HepG2 (cell line): ENCODE measurements around the gene MCM3AP. TPM values are rescaled to one million over a fixed set of nuclear protein-coding genes. Genes with fewer than 3 reads are reported as not detected.

Experiments used
- ATF7 ChIP-seq, 2 experiments: fragments of 450-650 bp in 1 of 2; sonication (generic) in 1 of 2; formaldehyde crosslinking in 1 of 2; IDR thresholded peaks; 2 replicates each; pipeline versions ENCODE4 v1.4.0 to v1.6.1; 2016 to 2020; ENCODE audit warnings: antibody characterized with exemption in 1 of 2, mild to moderate bottlenecking in 1 of 2, missing genetic modification reagents in 1 of 2
- ATRX ChIP-seq: sonication (generic); formaldehyde crosslinking; IDR thresholded peaks from 2 replicates; pipeline ENCODE4 v1.4.0; 2020; ENCODE audit warnings: missing genetic modification reagents, borderline replicate concordance
- BRCA1 ChIP-seq: sonication (generic); formaldehyde crosslinking; IDR thresholded peaks from 2 replicates; pipeline ENCODE4 v1.4.0; 2020; ENCODE audit warnings: missing genetic modification reagents
- CENPBD1 ChIP-seq: sonication (generic); formaldehyde crosslinking; IDR thresholded peaks from 2 replicates; pipeline ENCODE4 v1.8.0; 2022; ENCODE audit warnings: missing genetic modification reagents, low read depth, mild to moderate bottlenecking, borderline replicate concordance
- CHCHD3 ChIP-seq: sonication (generic); formaldehyde crosslinking; IDR thresholded peaks from 2 replicates; pipeline ENCODE4 v1.8.0; 2022; ENCODE audit warnings: mild to moderate bottlenecking, missing genetic modification reagents, moderate library complexity
- CHD4 ChIP-seq: fragments of 200-600 bp; sonication (generic); IDR thresholded peaks from 2 replicates; pipeline ENCODE4 v1.7.0; 2017; ENCODE audit warnings: mild to moderate bottlenecking, low read length, borderline replicate concordance
- EHMT2 ChIP-seq: fragments of 200-600 bp; sonication (generic); IDR thresholded peaks from 2 replicates; pipeline ENCODE4 v1.7.0; 2017; ENCODE audit warnings: antibody characterized with exemption, low read depth, low read length, borderline replicate concordance
- KAT8 ChIP-seq: IDR thresholded peaks from 2 replicates; pipeline ENCODE4 v1.6.1; 2016; ENCODE audit warnings: missing genetic modification reagents, missing compliant biosample characterization
- MED1 ChIP-seq: sonication (generic); formaldehyde crosslinking; IDR thresholded peaks from 2 replicates; pipeline ENCODE4 v1.4.0; 2020; ENCODE audit warnings: missing genetic modification reagents
- MYNN ChIP-seq: sonication (generic); formaldehyde crosslinking; IDR thresholded peaks from 2 replicates; pipeline ENCODE4 v1.4.0; 2020; ENCODE audit warnings: mild to moderate bottlenecking, low read depth, missing genetic modification reagents
- NCOR1 ChIP-seq: fragments of 200-600 bp; sonication (generic); IDR thresholded peaks from 2 replicates; pipeline ENCODE4 v1.7.0; 2017; ENCODE audit warnings: antibody characterized with exemption, low read length, borderline replicate concordance
- NPAS2 ChIP-seq: sonication (generic); formaldehyde crosslinking; IDR thresholded peaks from 2 replicates; pipeline ENCODE4 v1.8.0; 2022; ENCODE audit warnings: mild to moderate bottlenecking, missing genetic modification reagents, borderline replicate concordance
- NR2F2 ChIP-seq: IDR thresholded peaks from 2 replicates; pipeline ENCODE4 v1.6.1; 2012; ENCODE audit warnings: low read depth, inconsistent platforms, borderline replicate concordance
- PREB ChIP-seq: sonication (generic); formaldehyde crosslinking; IDR thresholded peaks from 2 replicates; pipeline ENCODE4 v1.4.0; 2020; ENCODE audit warnings: missing genetic modification reagents
- PTBP1 ChIP-seq: fragments of 200-400 bp; formaldehyde crosslinking; IDR thresholded peaks from 2 replicates; pipeline ENCODE4 v1.6.1; 2018; ENCODE audit warnings: low read length, low read depth; ENCODE audit not compliant: poor library complexity, severe bottlenecking
- SAP130 ChIP-seq: IDR thresholded peaks from 2 replicates; pipeline ENCODE4 v1.6.1; 2016; ENCODE audit warnings: low read depth
- SCMH1 ChIP-seq: sonication (generic); formaldehyde crosslinking; IDR thresholded peaks from 2 replicates; pipeline ENCODE4 v1.9.0; 2021; ENCODE audit warnings: missing genetic modification reagents, mild to moderate bottlenecking, borderline replicate concordance
- SOX6 ChIP-seq, 2 experiments: fragments of 450-650 bp in 1 of 2; sonication (generic) in 1 of 2; formaldehyde crosslinking in 1 of 2; IDR thresholded peaks; 2 replicates each; pipeline versions ENCODE4 v1.4.0 to v1.6.1; 2017 to 2020; ENCODE audit warnings: antibody characterized with exemption in 1 of 2, mild to moderate bottlenecking in 1 of 2, missing genetic modification reagents in 1 of 2
- YEATS4 ChIP-seq: sonication (generic); formaldehyde crosslinking; IDR thresholded peaks from 2 replicates; pipeline ENCODE4 v1.4.0; 2020; ENCODE audit warnings: missing genetic modification reagents, borderline replicate concordance
- ZBTB3 ChIP-seq: sonication (generic); formaldehyde crosslinking; IDR thresholded peaks from 2 replicates; pipeline ENCODE4 v1.4.0; 2020; ENCODE audit warnings: low read depth, mild to moderate bottlenecking, moderate library complexity, missing genetic modification reagents, borderline replicate concordance
- ZFP82 ChIP-seq: sonication (generic); formaldehyde crosslinking; IDR thresholded peaks from 2 replicates; pipeline ENCODE4 v1.5.1; 2020; ENCODE audit warnings: mild to moderate bottlenecking, missing genetic modification reagents, borderline replicate concordance
- ZFP90 ChIP-seq: sonication (generic); formaldehyde crosslinking; IDR thresholded peaks from 2 replicates; pipeline ENCODE4 v1.8.0; 2022; ENCODE audit warnings: missing genetic modification reagents, mild to moderate bottlenecking, inconsistent platforms, borderline replicate concordance
- ZNF281 ChIP-seq: sonication (generic); formaldehyde crosslinking; IDR thresholded peaks from 2 replicates; pipeline ENCODE4 v1.4.0; 2020; ENCODE audit warnings: missing genetic modification reagents, borderline replicate concordance
- ZNF709 ChIP-seq: sonication (generic); formaldehyde crosslinking; IDR thresholded peaks from 2 replicates; pipeline ENCODE4 v1.5.0; 2020; ENCODE audit warnings: mild to moderate bottlenecking, missing genetic modification reagents
- ZNF720 ChIP-seq: sonication (generic); formaldehyde crosslinking; IDR thresholded peaks from 2 replicates; pipeline ENCODE4 v1.4.0; 2020; ENCODE audit warnings: missing genetic modification reagents
- ZNF780A ChIP-seq: sonication (generic); formaldehyde crosslinking; IDR thresholded peaks from 2 replicates; pipeline ENCODE4 v1.8.0; 2022; ENCODE audit warnings: mild to moderate bottlenecking, missing genetic modification reagents, moderate library complexity
- polyA plus RNA-seq, 8 experiments: library from polyadenylated mRNA; depleted of rRNA in 3 of 8; stranded (reverse) in 7 of 8; unstranded in 1 of 8; fragments of >200 nt; fragmentation: Illumina TruSeq in 4 of 8; extraction: Trizol in 4 of 8; gene quantifications; 2 replicates each; pipeline versions ENCODE4 v1.2.1 to v1.2.3, GENCODE V29; 2011 to 2016; ENCODE audit warnings: low read depth in 4 of 8, missing spikeins in 1 of 8, mixed read lengths in 1 of 8; ENCODE audit not compliant: insufficient read depth in 1 of 8
- total RNA-seq, 5 experiments: library from RNA; depleted of rRNA; stranded (reverse); fragments of >200 nt; fragmentation: Illumina TruSeq; extraction: Trizol; gene quantifications; 2 replicates each; pipeline ENCODE4 v1.2.3, GENCODE V29; 2016; ENCODE audit warnings: low read depth in 1 of 5

MCM3AP gene
- total and polyA plus RNA-seq, 2 of the 13 experiments (the other 11 are each of a cell fraction or from before 2014, with no cell fraction given), result 27.0 to 54.7 TPM

GRCh38 chr21:46188226-46189212 is 96.9 kb downstream of the MCM3AP start (continued):
- TF ChIP-seq CHCHD3 (no peak), ZNF281 (no peak), BRCA1 (CRISPR knock-in tag) (no peak), CHD4 (no peak), MYNN (CRISPR knock-in tag) (no peak), ATRX (CRISPR knock-in tag) (no peak), PREB (CRISPR knock-in tag) (no peak), ZFP82 (no peak), MED1 (CRISPR knock-in tag) (no peak), YEATS4 (CRISPR knock-in tag) (no peak), KAT8 (CRISPR knock-in tag) (no peak), NPAS2 (no peak), PTBP1 (no peak), CENPBD1 (CRISPR knock-in tag) (no peak), SOX6 (IDR thresholded peaks at IDR 0.05) (no peak), SOX6 (CRISPR knock-in tag; IDR thresholded peaks at IDR 0.05) (no peak), SAP130 (CRISPR knock-in tag) (0 out of 2 replicates have a peak, but pooled peaks have one; percentile 36), EHMT2 (no peak), NR2F2 (no peak), ZNF780A (CRISPR knock-in tag) (no peak), ZFP90 (CRISPR knock-in tag) (no peak), ZNF709 (CRISPR knock-in tag) (no peak), SCMH1 (no peak), ATF7 (IDR thresholded peaks at IDR 0.05) (no peak), ATF7 (CRISPR knock-in tag; IDR thresholded peaks at IDR 0.05) (no peak), NCOR1 (no peak), ZBTB3 (CRISPR knock-in tag) (no peak), ZNF720 (no peak)
